Measurements from ENCODE around the gene TAS2R60. TPM values are rescaled to one million over a fixed set of nuclear protein-coding genes. Genes with fewer than 3 reads are reported as not detected.

The TAS2R60 gene
- total RNA-seq, 1 experiment from 2014 or later: 0.24 TPM

DNA sequence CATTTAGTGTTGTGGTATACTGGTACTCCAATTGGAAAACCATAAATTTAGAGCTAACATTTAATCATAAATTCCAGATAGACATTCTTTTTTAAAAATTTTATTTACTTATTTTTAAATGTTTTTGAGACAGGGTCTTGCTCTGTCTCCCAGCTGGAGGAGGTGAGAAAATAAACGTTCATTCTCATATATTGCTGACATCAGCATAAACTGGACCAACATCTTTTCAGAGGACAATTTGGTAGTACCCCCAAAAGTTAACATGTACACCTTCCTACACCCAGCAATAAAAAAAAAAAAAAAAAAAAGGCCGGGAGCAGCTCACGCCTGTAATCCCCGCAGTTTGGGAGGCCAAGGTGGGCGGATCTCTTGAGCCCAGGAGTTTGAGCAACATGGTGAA, 5.2 kb downstream of the TAS2R60 start:
- CTCF ChIA-PET: interaction anchor here (0.6 kb wide), 1 partner anchor 76 kb away, joined by 3 read pairs; no protein-coding TSS in a partner anchor
- Mint-ChIP-seq H3K36me3 (no peaks in the 10 kb centered on the region), H3K4me1 (no peaks in the 10 kb centered on the region), H3K27ac (no peak overlapping the region), H3K27me3 (ENCODE audit: low read depth) (no peaks in the 10 kb centered on the region), H3K4me3 (no peak overlapping the region), H3K9me3 (no peaks in the 10 kb centered on the region)
- no peak for TF ChIP-seq AR (CRISPR knock-in tag; IDR thresholded peaks at IDR 0.05)
- no peak for TF ChIP-seq GABPB1 (CRISPR knock-in tag; IDR thresholded peaks at IDR 0.05)
- no peak for TF ChIP-seq FOXP4 (CRISPR knock-in tag; IDR thresholded peaks at IDR 0.05)
- TF ChIP-seq, protein P1, sequence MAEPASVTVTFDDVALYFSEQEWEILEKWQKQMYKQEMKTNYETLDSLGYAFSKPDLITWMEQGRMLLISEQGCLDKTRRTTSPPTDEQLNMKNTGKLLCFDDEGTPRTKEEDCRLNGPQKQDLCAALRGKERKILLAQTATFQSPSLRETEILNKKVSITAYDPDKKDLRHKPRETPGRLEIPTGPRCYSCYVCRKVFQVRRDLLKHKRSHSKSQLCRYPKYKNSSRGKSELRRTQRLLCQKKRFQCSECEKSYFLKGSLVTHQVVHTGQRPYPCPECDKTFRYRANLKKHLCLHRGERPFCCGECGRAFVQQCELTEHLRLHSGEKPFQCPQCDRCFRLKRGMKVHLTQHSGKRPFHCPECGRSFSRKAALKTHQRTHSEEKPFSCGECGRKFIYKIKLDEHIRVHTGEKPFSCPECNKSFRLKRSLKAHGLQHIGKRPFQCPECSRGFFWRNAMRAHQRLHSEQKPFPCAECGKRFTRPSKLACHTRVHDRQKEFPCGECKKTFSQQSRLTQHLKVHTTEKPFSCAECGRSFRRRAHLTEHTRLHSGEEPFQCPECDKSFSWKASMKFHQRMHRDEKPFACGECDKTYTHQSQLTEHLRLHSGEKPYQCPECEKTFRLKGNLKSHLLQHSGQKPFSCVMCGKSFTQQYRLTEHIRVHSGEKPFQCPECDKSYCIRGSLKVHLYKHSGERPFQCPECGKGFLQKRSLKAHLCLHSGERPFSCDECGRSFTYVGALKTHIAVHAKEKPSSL (CRISPR knock-in tag; conservative IDR thresholded peaks at IDR 0.05): no peak
- no peak for TF ChIP-seq MLX (CRISPR knock-in tag; IDR thresholded peaks at IDR 0.05)
- no peak for TF ChIP-seq E2F5 (CRISPR knock-in tag; IDR thresholded peaks at IDR 0.05)
- TF ChIP-seq SMAD4 (CRISPR knock-in tag; IDR thresholded peaks at IDR 0.05): no peak
- TF ChIP-seq, protein P2, sequence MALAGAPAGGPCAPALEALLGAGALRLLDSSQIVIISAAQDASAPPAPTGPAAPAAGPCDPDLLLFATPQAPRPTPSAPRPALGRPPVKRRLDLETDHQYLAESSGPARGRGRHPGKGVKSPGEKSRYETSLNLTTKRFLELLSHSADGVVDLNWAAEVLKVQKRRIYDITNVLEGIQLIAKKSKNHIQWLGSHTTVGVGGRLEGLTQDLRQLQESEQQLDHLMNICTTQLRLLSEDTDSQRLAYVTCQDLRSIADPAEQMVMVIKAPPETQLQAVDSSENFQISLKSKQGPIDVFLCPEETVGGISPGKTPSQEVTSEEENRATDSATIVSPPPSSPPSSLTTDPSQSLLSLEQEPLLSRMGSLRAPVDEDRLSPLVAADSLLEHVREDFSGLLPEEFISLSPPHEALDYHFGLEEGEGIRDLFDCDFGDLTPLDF (CRISPR knock-in tag; IDR thresholded peaks at IDR 0.05): no peak
- no peak for TF ChIP-seq ESRRA (CRISPR knock-in tag; IDR thresholded peaks at IDR 0.05; ENCODE audit: borderline replicate concordance)
- TF ChIP-seq, protein P3, sequence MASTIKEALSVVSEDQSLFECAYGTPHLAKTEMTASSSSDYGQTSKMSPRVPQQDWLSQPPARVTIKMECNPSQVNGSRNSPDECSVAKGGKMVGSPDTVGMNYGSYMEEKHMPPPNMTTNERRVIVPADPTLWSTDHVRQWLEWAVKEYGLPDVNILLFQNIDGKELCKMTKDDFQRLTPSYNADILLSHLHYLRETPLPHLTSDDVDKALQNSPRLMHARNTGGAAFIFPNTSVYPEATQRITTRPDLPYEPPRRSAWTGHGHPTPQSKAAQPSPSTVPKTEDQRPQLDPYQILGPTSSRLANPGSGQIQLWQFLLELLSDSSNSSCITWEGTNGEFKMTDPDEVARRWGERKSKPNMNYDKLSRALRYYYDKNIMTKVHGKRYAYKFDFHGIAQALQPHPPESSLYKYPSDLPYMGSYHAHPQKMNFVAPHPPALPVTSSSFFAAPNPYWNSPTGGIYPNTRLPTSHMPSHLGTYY (CRISPR knock-in tag; IDR thresholded peaks at IDR 0.05): no peak
- no peak for TF ChIP-seq CBFB (CRISPR knock-in tag; IDR thresholded peaks at IDR 0.05; ENCODE audit: low read depth)
- TF ChIP-seq JAZF1 (CRISPR knock-in tag; IDR thresholded peaks at IDR 0.05): no peak
- TF ChIP-seq ZNF396 (CRISPR knock-in tag; IDR thresholded peaks at IDR 0.05; ENCODE audit: borderline replicate concordance): no peak
- no peak for TF ChIP-seq ZBTB21 (CRISPR knock-in tag; IDR thresholded peaks at IDR 0.05; ENCODE audit: borderline replicate concordance)
- ATAC-seq (no peak), DNase-seq (ENCODE audit: low spot score) (no peak)
- POLR2A ChIA-PET: no interaction called here

- TF ChIP-seq ZNF423 (CRISPR knock-in tag; IDR thresholded peaks at IDR 0.05) (no peak), OVOL2 (CRISPR knock-in tag; IDR thresholded peaks at IDR 0.05; ENCODE audit: borderline replicate concordance) (no peak), MXD4 (CRISPR knock-in tag; IDR thresholded peaks at IDR 0.05; ENCODE audit: borderline replicate concordance) (no peak), NR3C1 (CRISPR knock-in tag; conservative IDR thresholded peaks at IDR 0.05; ENCODE audit: low read depth) (no peak), E2F5 (CRISPR knock-in tag; IDR thresholded peaks at IDR 0.05) (no peak)
- TF ChIP-seq, protein P4, sequence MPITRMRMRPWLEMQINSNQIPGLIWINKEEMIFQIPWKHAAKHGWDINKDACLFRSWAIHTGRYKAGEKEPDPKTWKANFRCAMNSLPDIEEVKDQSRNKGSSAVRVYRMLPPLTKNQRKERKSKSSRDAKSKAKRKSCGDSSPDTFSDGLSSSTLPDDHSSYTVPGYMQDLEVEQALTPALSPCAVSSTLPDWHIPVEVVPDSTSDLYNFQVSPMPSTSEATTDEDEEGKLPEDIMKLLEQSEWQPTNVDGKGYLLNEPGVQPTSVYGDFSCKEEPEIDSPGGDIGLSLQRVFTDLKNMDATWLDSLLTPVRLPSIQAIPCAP (CRISPR knock-in tag; IDR thresholded peaks at IDR 0.05): no peak
- DNase-seq (ENCODE audit: low spot score): no peak
- POLR2A ChIA-PET: no interaction called here
- CTCF ChIA-PET: no interaction called here
- H3K9me3 Mint-ChIP-seq: no peaks in the 10 kb centered on the region
- H3K27me3 Mint-ChIP-seq (ENCODE audit: low read depth): no peaks in the 10 kb centered on the region; the same call in 1 of the 2 replicates
- no peak for ATAC-seq
- no peak overlapping the region for H3K4me3 Mint-ChIP-seq
- H3K27ac Mint-ChIP-seq: no peak overlapping the region
- no peaks in the 10 kb centered on the region for H3K4me1 Mint-ChIP-seq
- no peaks in the 10 kb centered on the region for H3K36me3 Mint-ChIP-seq
Measured at GRCh38 chr7:143449793-143450192, 6.5 kb downstream of the TAS2R60 start.

All from WTC11 (cell line).